HL-60 (cell line): ENCODE results near the gene RELN.

ENCODE experiments used
- POLR2AphosphoS5 ChIP-seq: IDR thresholded peaks from 2 replicates; pipeline ENCODE4 v1.6.1; 2012; ENCODE audit warnings: low read depth
- TF ChIP-seq, protein P1 (sequence below): IDR thresholded peaks from one replicate; pipeline ENCODE4 v1.5.1; 2011; ENCODE audit warnings: low read length, control low read depth, inconsistent platforms; ENCODE audit not compliant: insufficient read depth
- TF ChIP-seq, protein P2 (sequence below): IDR thresholded peaks from 2 replicates; pipeline ENCODE4 v1.6.1; 2012; ENCODE audit warnings: low read depth; ENCODE audit not compliant: insufficient replicate concordance

DNA sequence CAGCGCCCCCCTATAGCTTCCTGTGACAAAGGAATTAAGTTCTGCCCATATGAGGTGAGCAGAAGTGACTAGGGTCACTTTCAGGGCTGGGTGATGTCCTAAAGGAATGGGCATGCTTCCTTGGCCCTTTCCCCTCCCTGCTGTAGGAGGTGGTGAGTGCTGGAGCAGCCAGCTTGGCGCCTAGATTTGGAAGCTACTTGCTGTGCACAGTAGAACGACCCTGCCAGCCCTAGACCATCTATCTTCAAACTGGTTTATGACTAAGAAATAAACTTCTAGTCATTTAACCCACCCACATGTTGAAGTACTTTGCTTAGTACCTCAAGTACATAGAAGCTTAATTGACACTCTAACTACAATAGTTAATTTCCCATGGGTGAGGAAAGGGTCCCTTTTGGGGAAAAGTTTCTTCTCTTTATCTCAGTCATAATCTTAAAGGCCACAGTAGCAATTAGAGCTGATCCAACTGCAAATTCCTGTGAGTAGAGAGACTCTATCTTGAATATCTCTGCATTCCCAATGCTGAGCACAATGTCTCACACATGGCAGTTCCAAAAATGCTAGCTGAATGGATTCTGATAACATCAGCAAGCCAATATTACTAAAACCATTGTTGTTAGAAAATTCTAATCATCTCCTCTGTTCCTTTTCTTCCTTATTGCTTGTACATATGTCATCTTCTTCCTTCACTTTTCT, 227.2 kb downstream of the RELN start:
- TF ChIP-seq, protein P1, sequence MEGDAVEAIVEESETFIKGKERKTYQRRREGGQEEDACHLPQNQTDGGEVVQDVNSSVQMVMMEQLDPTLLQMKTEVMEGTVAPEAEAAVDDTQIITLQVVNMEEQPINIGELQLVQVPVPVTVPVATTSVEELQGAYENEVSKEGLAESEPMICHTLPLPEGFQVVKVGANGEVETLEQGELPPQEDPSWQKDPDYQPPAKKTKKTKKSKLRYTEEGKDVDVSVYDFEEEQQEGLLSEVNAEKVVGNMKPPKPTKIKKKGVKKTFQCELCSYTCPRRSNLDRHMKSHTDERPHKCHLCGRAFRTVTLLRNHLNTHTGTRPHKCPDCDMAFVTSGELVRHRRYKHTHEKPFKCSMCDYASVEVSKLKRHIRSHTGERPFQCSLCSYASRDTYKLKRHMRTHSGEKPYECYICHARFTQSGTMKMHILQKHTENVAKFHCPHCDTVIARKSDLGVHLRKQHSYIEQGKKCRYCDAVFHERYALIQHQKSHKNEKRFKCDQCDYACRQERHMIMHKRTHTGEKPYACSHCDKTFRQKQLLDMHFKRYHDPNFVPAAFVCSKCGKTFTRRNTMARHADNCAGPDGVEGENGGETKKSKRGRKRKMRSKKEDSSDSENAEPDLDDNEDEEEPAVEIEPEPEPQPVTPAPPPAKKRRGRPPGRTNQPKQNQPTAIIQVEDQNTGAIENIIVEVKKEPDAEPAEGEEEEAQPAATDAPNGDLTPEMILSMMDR = no peak
- no peak for TF ChIP-seq POLR2AphosphoS5
- TF ChIP-seq, protein P2, sequence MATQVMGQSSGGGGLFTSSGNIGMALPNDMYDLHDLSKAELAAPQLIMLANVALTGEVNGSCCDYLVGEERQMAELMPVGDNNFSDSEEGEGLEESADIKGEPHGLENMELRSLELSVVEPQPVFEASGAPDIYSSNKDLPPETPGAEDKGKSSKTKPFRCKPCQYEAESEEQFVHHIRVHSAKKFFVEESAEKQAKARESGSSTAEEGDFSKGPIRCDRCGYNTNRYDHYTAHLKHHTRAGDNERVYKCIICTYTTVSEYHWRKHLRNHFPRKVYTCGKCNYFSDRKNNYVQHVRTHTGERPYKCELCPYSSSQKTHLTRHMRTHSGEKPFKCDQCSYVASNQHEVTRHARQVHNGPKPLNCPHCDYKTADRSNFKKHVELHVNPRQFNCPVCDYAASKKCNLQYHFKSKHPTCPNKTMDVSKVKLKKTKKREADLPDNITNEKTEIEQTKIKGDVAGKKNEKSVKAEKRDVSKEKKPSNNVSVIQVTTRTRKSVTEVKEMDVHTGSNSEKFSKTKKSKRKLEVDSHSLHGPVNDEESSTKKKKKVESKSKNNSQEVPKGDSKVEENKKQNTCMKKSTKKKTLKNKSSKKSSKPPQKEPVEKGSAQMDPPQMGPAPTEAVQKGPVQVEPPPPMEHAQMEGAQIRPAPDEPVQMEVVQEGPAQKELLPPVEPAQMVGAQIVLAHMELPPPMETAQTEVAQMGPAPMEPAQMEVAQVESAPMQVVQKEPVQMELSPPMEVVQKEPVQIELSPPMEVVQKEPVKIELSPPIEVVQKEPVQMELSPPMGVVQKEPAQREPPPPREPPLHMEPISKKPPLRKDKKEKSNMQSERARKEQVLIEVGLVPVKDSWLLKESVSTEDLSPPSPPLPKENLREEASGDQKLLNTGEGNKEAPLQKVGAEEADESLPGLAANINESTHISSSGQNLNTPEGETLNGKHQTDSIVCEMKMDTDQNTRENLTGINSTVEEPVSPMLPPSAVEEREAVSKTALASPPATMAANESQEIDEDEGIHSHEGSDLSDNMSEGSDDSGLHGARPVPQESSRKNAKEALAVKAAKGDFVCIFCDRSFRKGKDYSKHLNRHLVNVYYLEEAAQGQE = no peak
